ENCODE measurements around the gene SLC27A5.

SLC27A5 gene, protein sequence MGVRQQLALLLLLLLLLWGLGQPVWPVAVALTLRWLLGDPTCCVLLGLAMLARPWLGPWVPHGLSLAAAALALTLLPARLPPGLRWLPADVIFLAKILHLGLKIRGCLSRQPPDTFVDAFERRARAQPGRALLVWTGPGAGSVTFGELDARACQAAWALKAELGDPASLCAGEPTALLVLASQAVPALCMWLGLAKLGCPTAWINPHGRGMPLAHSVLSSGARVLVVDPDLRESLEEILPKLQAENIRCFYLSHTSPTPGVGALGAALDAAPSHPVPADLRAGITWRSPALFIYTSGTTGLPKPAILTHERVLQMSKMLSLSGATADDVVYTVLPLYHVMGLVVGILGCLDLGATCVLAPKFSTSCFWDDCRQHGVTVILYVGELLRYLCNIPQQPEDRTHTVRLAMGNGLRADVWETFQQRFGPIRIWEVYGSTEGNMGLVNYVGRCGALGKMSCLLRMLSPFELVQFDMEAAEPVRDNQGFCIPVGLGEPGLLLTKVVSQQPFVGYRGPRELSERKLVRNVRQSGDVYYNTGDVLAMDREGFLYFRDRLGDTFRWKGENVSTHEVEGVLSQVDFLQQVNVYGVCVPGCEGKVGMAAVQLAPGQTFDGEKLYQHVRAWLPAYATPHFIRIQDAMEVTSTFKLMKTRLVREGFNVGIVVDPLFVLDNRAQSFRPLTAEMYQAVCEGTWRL

DNA sequence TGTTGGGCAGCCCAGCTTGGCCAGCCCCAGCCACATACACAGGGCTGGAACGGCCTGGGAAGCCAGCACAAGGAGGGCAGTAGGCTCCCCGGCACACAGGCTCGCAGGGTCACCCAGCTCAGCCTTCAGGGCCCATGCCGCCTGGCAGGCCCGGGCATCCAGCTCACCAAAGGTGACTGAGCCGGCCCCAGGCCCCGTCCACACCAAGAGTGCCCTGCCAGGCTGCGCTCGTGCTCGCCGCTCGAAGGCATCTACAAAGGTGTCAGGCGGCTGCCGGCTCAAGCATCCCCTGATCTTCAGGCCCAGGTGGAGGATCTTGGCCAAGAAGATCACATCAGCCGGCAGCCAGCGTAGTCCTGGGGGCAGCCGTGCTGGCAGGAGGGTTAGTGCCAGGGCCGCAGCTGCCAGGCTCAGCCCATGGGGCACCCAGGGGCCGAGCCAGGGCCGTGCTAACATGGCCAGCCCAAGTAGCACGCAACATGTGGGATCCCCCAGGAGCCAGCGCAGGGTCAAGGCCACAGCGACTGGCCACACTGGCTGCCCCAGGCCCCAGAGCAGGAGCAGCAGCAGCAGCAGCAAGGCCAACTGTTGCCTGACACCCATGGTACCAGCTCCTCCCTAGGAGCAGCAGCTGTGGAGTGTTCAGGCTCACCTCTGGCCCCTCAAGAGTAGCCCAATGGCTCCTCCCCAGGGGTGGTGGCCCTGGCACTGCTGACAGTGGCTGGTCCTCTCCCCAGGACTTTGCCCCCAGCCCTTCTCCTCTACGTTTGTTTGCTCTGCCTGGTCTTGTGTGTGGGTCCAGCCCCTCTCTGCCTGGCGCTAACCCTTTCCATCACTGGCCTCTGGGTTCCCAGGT is at the start of gene SLC27A5:
TSS of gene SLC27A5 (minus strand) at position 640 of the 856 bp plus-strand sequence. CDS start at position 603, 37 bp downstream.
- in situ Hi-C loops (cut with HindIII; ENCODE audit: low sequenced_read_pairs): no loop called here

DNA sequence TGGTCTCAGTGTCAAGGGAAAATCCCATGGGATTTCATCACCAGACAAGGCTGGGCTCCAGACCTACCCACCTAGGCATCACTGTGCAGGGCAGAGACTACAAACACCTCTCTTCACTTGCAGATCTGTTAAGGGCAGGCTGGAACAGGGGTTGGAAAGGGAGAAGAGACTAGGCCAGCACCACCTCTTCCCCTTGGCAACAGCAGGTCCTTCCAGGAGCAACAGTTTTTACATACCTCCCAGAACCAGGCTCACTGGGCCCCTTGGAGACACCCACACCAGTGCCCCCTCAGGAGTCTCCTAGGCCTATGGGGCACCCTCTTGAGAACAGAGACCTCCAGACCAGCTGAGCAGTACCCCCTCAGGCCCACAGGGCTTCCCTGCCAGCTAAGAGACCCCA is 49.1 kb upstream of the SLC27A5 start:
- in situ Hi-C loops (cut with HindIII; ENCODE audit: low sequenced_read_pairs): no loop called here

DNA sequence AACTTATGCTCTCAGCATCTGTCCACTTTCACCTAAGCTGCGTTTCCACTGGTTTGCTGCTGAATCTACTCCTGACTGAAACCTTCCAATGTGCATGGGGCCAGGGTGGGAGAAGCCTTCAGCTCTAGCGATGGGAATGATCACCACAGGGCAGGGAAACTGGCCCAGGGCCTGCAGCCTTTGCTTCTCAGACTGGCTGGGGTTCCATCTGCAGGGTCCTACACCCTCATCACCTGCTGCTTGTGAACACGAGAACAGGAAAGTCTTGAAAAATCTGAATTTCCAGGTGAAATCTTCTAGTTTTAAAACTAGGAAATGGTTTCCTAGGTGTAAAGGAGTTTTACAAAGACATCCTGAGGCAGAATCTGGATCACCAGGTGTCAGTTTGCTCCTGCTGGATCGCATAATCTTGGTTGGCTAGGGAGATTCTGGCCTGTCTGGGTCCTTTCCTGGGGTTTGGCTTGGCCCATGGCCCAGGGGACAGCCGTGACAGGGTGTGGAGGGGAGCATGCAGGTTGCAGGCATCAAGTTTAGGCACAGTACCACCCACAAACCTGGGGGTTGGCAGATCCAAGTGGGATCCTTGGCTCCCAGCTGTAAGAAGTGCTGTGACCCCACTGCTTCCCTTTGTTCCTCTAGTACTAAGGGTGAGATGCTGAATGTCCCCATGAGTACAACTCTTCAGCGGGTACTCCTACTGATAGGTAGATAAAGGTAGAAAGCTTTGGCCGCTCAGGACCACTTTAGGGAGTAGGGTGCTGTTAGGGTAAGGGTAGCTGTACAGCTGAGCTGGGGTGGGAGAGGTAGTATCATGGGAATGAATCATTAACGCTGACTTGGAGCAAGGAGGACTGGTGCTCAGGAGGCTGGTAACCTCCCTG is 48.5 kb upstream of the SLC27A5 start:
- in situ Hi-C loops (cut with HindIII; ENCODE audit: low sequenced_read_pairs): no loop called here

GRCh38 chr19:58559275-58560006 is 47.6 kb upstream of the SLC27A5 start:
- in situ Hi-C loops (cut with HindIII; ENCODE audit: low sequenced_read_pairs): no loop called here

GRCh38 chr19:58558623-58559274 is 47.0 kb upstream of the SLC27A5 start:
- in situ Hi-C loops (cut with HindIII; ENCODE audit: low sequenced_read_pairs): no loop called here

- in situ Hi-C loops (cut with HindIII; ENCODE audit: low sequenced_read_pairs): no loop called here
Measured at GRCh38 chr19:58558066-58558622, 46.4 kb upstream of the SLC27A5 start, which contains the start of gene UBE2M. UBE2M (minus strand) TSS chr19:58558611; CDS start chr19:58558381, 230 bp downstream.

- in situ Hi-C loops (cut with HindIII; ENCODE audit: low sequenced_read_pairs): no loop called here
Measured at GRCh38 chr19:58557221-58558065, 45.7 kb upstream of the SLC27A5 start.

GRCh38 chr19:58556622-58557220 is 44.9 kb upstream of the SLC27A5 start:
- in situ Hi-C loops (cut with HindIII; ENCODE audit: low sequenced_read_pairs): no loop called here

GRCh38 chr19:58555920-58556621 is 44.3 kb upstream of the SLC27A5 start:
- in situ Hi-C loops (cut with HindIII; ENCODE audit: low sequenced_read_pairs): no loop called here

DNA sequence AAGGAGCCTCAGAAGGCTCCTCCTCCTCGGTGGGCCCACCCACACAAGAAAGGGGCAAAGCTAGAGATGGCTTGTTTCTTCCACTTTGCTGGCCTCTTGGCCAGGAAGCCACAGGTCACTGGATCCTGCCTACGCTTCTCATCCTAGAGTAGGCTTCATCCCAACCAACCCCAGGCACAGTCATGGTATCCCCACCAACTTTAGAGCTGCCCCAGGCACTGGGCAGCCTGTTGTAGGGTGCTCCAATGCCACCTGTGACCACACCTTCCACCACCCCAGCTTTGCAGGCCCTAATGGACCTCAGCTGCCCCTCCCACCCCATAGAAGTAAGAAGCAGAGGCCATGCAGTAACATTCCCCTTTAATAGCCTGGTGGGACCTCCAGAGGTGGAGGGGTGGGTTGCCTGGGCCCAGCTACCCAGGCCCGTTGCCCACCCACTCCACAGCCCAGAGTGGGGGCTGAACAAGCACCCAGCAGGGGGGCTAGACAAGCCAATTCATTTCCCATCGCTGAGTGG is 43.6 kb upstream of the SLC27A5 start:
- in situ Hi-C loops (cut with HindIII; ENCODE audit: low sequenced_read_pairs): no loop called here

DNA sequence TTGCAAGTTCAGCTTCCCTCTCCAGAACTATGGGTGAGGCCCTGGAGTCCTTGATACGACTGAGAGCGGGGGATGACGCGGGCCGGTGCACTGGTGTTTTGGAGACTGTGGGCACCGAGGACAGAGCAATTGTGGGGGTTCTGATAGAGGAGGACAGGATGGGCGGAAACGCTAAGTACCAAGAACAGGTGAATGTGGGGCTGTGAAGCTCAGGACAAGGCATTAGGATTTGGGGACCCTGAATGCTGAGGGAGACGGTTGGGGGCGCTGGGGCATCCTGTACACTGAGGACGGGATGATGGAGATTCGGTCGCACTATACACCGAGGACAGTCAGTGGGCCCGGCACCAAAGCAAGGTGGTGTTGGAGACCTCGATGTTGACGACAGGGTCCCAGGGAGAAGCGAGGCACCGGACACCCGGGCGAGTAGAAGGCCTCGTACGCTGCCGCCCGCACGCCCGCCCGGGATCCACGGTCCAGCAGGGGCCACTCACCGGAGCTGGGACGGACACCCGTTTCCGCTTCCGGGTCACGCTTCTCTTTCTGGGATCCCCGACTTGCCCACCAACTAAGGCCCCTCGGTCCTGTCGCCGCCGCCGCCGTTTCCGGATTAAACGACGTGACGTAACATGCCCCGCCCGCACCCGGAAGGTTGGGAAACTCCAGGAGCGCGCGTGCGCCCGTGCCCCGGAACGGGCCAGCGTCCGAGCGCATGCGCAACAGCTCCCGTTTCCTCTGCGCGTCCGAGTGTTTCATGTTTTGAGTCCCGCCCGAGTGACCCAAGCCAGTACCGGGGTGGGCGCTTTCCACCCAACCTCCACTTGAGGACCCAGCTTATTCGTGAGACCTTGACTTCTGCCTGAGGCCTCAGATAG is 42.9 kb upstream of the SLC27A5 start, which contains the start of gene CHMP2A:
TSS of gene CHMP2A (minus strand) at position 612 of the 875 bp plus-strand sequence. CDS start 893 bp downstream, outside the sequence.
- in situ Hi-C loops (cut with HindIII; ENCODE audit: low sequenced_read_pairs): no loop called here

DNA sequence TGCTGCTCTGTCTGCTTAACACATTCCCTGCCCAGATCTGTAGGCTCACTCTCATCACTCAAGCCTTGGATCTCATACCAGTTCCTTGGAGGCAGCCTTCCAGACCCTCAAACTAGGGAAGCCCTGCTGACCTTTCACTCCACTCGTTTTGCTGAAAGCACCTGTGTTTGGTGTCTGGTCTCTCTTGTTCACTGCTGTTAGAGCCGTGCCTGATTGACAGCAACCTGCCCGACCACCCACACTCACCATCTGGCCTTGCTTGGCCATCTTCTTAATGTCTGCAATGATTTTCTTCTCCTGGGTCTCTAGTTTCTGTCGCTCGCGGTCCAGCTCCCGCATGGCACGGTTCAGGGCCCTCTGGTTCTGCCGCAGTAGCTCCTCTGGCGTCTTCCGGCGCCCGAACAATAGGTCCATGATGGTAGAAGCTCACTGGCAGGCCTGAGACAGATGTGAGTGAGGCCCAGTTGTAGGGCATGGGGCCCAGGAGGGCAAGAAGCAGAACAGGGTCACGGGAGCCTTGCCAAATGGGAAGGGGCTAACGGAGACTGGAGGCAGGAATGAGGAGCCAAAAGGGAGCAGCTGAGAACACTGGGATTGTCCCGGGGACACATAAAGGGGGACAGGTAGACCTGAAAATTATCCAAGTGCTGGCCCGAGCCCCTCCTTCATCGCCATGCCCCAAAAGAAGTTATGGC is 42.2 kb upstream of the SLC27A5 start:
- in situ Hi-C loops (cut with HindIII; ENCODE audit: low sequenced_read_pairs): no loop called here

GRCh38 chr19:58552655-58553054 is 40.9 kb upstream of the SLC27A5 start:
- in situ Hi-C loops (cut with HindIII; ENCODE audit: low sequenced_read_pairs): no loop called here

DNA sequence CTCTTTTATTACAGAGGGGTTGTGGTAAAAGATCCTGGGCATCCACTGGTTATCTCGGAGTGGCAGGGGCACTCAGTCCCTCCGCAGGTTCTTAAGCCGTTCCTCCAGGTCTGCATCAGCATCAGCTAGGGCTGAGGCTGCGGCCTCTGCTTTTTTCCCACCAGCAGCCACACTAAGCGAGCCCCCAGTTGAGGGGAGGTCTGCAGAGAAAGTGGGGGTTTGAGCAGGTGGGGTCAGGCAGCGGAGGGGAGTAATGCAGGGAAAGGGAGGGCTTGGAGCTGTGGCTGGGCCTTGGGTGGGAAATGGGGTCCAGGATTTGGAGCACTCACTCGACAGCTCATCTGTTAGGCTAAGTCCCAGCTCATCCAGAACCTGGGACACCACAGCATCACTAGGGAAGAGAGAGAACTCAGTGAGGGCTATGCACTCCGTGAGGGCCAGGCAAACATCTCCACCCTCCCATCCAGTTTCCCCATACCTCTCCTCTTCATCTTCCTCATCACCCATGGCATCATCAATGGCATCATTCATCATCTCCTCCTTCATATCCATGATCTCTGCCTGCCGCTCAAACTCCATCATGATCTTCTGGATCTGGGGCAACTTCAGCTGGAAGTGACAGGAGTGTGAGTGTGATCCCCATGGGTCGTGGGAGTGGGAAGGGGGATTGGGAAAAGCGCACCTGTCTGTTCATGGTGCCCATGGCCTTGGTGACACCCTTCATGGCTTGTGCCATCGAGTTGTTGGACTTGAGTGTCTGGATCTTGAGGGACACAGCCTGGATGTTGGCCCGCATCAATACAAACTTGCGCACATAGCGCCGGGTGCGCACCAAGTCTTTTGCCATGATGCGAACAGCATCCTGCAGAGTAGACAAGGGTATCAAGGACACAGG is 40.0 kb upstream of the SLC27A5 start:
- in situ Hi-C loops (cut with HindIII; ENCODE audit: low sequenced_read_pairs): no loop called here

Data from endothelial cell of hepatic sinusoid (primary cell).